Left hindlimb (tissue), 1 donor: ENCODE results near the gene IGDCC3.

Experiments
- DNase-seq: peaks from one replicate; pipeline ENCODE4 v3.0.0-alpha.2; 2018

The IGDCC3 gene

GRCh38 chr15:65285291-65286068 lies 92.3 kb downstream of the IGDCC3 start:
- DNase-seq: no peak

- no peak for DNase-seq
Measured at GRCh38 chr15:65278480-65278879, 99.3 kb downstream of the IGDCC3 start.
